ENCODE measurements around the gene CGB3.

DNA sequence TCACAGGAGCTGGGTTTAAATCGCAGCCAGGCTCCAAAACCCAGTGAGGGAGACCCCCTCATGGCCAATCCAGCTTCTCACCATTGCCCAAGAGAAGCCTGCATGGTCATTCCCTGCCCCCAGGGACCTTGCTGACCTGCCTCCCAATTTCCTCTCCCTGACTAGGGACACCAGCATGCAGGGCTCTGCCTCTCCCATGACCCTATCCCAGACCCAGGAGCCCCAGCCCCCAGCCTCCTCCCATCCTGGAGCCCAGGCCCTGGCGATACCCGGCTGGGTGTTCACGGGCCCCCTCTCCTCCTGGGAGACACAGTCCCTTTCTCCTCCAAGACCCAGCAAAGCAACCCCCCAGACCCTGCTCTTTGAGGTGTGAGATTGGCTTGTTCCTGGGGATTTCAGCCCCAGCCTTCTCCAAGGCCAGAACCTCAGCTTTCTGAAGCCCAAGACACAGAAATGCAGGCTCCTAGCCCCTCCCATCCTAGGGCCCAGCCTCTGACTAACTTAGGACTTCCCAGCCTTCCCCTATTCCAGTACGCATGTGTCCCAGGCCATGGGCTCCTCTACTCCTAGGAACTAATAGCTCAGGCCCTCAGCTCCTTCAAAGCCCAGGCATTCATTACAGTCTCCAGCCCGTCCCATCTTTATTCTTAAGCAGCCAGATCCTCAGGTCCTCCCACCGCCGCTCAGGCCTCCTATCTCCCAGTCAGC, 32.1 kb downstream of the CGB3 start:
- TF ChIP-seq, protein P1, sequence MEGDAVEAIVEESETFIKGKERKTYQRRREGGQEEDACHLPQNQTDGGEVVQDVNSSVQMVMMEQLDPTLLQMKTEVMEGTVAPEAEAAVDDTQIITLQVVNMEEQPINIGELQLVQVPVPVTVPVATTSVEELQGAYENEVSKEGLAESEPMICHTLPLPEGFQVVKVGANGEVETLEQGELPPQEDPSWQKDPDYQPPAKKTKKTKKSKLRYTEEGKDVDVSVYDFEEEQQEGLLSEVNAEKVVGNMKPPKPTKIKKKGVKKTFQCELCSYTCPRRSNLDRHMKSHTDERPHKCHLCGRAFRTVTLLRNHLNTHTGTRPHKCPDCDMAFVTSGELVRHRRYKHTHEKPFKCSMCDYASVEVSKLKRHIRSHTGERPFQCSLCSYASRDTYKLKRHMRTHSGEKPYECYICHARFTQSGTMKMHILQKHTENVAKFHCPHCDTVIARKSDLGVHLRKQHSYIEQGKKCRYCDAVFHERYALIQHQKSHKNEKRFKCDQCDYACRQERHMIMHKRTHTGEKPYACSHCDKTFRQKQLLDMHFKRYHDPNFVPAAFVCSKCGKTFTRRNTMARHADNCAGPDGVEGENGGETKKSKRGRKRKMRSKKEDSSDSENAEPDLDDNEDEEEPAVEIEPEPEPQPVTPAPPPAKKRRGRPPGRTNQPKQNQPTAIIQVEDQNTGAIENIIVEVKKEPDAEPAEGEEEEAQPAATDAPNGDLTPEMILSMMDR (IDR thresholded peaks at IDR 0.05) = no peak
- no peak for TF ChIP-seq POLR2A (IDR thresholded peaks at IDR 0.05)

Data from lower leg skin (tissue), 3 donors.